Spleen (tissue), 7 donors: ENCODE results near the gene SSRP1.

Source experiments
- POLR2A ChIP-seq, 3 donors: fragments of 450-650 bp; IDR thresholded peaks; one replicate each; pipeline ENCODE4 v1.5.1; 2017; ENCODE audit warnings: antibody characterized with exemption in 3 of 3, mild to moderate bottlenecking in 1 of 3
- POLR2AphosphoS5 ChIP-seq, 3 donors: sonication (generic); formaldehyde crosslinking; IDR thresholded peaks; one replicate each; pipeline ENCODE4 v1.5.1; 2017; ENCODE audit warnings: antibody characterized with exemption in 3 of 3
- TF ChIP-seq, protein P1 (sequence below), 11 experiments: fragments of 200-600 bp in 7 of 11; fragments of 450-650 bp in 4 of 11; sonication (generic) in 4 of 11; IDR thresholded peaks in 8 of 11; conservative IDR thresholded peaks in 3 of 11; 1 replicate in 7 of 11; 2 replicates in 4 of 11; pipeline versions ENCODE4 v1.4.0 to v1.8.0; 2016 to 2021; ENCODE audit warnings: antibody characterized with exemption in 11 of 11, inconsistent platforms in 4 of 11, mild to moderate bottlenecking in 1 of 11
- donor health status: DM: no; HTN: no; CAD: no; lungs with moderate emphysema.
- donor health status: DM: no; HTN: no; CAD: no.
- donor health status: DM: no; HTN: no; CAD: no.

GRCh38 chr11:57345555-57346211 is 10.0 kb upstream of the SSRP1 start:
- no peak for TF ChIP-seq POLR2A (IDR thresholded peaks at IDR 0.05)
- TF ChIP-seq, protein P1, sequence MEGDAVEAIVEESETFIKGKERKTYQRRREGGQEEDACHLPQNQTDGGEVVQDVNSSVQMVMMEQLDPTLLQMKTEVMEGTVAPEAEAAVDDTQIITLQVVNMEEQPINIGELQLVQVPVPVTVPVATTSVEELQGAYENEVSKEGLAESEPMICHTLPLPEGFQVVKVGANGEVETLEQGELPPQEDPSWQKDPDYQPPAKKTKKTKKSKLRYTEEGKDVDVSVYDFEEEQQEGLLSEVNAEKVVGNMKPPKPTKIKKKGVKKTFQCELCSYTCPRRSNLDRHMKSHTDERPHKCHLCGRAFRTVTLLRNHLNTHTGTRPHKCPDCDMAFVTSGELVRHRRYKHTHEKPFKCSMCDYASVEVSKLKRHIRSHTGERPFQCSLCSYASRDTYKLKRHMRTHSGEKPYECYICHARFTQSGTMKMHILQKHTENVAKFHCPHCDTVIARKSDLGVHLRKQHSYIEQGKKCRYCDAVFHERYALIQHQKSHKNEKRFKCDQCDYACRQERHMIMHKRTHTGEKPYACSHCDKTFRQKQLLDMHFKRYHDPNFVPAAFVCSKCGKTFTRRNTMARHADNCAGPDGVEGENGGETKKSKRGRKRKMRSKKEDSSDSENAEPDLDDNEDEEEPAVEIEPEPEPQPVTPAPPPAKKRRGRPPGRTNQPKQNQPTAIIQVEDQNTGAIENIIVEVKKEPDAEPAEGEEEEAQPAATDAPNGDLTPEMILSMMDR (IDR thresholded peaks at IDR 0.05 in 8 of 11, conservative IDR thresholded peaks at IDR 0.05 in 3 of 11) = peak; percentile 71 to 95 (median 87)
- no peak for TF ChIP-seq POLR2AphosphoS5 (IDR thresholded peaks at IDR 0.05)
